ENCODE data around the gene ISLR2.

The ISLR2 gene

DNA sequence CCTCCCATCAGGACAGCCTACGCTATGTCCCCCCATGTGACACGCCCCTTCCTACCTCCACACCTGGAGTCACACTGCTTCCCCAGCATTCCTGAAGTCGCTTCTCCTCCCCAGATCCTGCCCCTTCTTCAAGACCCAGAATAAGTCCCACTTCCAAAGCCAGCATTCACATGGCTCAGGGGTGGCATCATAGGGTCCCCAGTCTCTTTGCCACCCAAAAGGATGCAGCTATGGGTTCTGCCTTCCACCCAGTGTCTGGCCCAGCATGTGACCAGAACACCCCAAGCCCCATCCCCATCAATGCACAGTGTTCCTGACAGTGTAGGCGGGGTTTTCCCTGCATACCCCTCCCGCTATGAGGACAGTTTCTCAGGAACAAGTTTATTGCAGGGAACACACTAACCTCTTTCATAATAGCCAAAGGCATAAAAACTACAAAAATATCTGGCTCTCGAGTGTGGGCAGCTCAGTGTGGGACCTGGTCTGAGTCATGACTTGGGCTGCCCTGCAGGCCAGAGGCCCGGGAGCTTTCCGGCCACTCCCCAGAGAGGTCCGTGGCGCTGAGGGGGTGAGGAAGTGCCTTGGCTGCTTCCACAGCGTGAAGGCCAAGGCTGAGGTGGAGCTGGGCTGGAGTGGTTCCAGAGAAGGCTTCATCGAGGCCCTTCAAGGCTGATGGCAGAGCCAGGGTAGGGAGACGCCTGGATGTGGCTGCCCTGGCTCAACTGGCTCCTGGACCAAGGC lies 48.9 kb downstream of the ISLR2 start:
- no peak for DNase-seq

DNA sequence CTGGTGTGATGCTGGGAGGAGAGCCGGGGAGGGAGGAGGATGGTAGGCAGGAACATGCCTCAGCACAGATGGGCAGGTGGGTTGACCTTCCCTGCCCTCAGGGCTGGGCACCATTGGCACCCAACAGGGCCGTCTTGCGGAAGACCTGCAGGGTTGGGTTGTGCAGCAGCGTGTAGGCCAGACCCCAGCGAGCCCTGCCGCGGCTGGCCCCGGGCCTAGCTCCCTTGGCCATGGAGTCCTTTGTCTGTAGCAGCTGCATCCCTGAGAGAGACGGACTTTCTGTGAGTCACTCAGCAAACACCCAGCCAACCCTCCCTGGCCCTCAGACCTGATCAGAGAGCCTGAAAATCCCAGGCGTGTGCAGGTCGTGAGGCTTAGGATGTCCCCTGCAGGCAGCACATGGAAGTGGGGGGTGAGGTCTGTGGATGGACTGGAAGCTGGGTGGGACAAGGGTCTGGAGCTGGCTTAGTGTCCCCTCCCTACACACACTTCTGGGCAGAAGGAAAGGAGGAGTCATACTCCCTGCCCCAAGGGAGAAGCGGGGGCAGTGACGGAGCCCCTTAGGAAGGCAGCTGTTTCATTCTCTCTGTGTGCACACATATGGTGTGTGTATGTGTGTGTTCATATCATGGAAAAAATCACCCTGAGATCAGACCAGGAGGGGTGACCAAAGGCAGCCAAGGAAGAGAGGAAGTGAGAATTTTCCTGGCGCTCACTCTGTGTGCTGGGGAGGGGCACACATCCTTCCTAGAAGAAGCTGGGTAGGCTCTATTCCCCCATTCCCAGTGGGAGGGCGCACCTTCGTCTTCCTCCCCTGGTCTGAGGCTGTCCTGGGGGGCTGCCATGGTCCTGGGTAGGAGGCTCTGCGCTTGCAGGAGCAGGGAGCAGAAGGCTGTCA lies 49.8 kb downstream of the ISLR2 start:
- no peak for DNase-seq

DNA sequence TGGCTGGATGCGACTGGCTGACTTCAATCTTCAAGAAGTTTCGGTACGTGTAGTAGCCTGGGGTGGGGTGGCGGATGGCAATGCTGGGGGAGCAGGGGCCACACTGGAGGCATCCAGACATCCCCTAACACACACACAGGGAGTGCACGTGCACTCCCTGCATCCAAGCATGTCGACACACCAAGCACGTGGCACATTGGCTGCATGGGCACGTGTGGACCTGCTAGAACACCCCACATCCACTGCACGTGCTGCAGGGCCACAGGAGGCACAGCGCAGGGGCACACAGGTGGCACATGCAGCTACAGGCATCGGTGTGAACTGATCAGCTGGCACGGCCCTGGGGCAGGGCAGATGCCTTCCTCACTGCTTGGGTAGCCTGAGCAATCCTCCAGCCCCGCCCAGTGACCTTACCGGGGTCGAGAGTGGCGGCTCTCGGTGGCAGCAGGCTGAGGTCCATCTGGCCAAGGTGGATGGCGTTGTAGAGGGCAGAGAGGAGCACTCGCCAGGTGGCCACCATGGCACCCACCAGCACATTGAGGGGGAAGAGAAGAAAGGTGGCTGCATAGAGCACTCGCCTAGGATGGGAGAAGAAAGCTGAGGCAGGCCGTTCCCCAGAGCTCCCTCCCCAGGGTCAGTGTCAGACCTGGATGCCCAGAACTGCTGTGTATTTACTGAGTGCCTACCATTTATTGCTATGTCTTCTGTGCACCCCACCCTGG lies 50.7 kb downstream of the ISLR2 start:
- no peak for DNase-seq

DNA sequence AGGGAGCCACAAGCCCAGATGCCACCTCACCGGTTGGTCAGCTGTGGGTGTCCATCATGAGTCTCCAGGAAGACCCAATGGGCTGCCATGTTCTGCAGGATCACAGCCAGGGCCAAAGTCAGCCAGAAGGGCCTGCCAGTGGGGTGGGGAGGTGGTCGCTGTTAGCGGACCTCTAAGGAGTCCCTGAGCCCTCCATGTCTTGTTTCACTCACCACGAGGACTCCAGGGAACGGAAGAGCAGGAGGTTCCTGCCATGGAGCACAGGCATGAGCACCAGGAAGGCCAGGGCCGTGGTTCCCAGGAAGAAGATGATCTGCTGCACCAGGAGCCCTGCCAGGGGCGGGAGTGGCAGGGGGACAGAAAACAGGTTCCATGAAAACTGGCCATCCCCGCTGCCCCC lies 51.7 kb downstream of the ISLR2 start:
- no peak for DNase-seq

DNA sequence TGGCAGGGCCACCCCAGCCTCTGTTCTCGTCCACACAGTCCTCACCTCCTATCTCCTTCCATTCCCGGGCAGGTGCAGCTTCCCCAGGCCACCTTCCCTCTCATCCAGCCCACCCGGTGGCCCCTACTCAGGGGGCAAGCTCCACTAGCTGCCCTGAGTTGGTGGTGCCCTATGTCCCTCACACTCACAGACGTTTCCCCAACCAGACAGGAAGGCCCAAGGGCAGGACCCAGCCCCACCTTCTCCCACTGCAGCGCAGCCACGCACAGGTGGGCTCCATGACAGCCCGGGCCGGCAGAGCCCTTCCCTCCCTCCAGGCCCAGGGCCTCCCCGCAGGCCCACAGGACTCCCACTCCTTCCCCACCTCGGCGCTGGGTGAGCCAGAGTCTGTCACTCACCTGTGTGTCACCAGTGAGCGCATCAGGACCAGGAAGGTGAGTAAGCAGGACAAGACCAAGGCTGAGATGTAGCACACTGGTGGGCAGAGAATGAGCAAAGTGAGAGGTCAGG lies 54.3 kb downstream of the ISLR2 start:
- DNase-seq = no peak

DNA sequence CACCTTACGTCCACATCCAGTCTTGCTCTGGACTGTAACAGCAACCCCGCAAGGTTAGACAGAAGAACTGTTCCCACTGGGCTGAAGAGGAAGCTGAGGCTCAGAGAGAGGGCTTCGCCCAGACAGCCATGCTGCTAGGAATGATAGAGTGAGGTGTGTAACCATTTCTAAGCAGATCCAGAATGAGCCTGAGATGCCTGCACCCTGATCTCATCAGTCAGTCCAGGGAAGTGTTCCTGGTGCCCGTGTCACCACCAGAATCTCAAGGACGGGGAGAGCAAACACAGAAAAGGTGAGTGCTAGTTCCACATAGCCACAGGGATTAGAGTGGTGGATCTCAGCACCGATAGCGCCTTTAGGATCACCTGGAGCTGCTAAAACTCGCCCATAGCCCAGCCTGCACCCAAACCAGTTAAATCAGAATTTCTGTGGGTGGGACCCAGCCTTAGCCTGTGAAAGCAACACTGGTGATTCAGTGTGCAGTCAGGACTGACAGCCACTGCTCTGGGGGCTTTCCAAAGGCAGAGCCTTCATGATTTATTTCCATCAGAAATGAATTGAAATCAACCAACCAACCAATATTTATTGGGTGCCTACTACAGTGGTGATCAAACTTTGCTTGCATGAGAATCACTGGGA lies 55.4 kb downstream of the ISLR2 start:
- DNase-seq = no peak
